GM23338 (cell line): ENCODE results near the gene PSMG4. TPM values are rescaled to one million over a fixed set of nuclear protein-coding genes. Genes with fewer than 3 reads are reported as not detected.

Experiments used
- ATAC-seq: fragments of 200-7000 bp; cut with Tn5 transposase; 3 replicates; pipeline ENCODE4 v1.9.1; 2020
- DNase-seq: peaks from one replicate; pipeline ENCODE4 v3.0.0-alpha.2; 2015; ENCODE audit warnings: low spot score
- H2AFZ ChIP-seq: fragments of 200-600 bp; sonication (generic); 2 replicates; pipeline ENCODE4 v1.8.0; 2016; ENCODE audit warnings: antibody characterized with exemption, mild to moderate bottlenecking, moderate library complexity
- H3F3A ChIP-seq: fragments of 200-600 bp; sonication (generic); replicated peaks from 2 replicates; pipeline ENCODE4 v1.8.0; 2017; ENCODE audit warnings: antibody characterized with exemption, mixed run types, low read depth
- H3K27ac ChIP-seq: fragments of 200-600 bp; sonication (generic); 2 replicates; pipeline ENCODE4 v1.6.1; 2016; ENCODE audit warnings: low read depth
- H3K27me3 ChIP-seq: fragments of 200-600 bp; sonication (generic); 2 replicates; pipeline ENCODE4 v1.8.0; 2016; ENCODE audit warnings: mild to moderate bottlenecking, mixed run types, moderate library complexity; ENCODE audit not compliant: insufficient read depth
- H3K36me3 ChIP-seq: fragments of 200-600 bp; sonication (generic); 2 replicates; pipeline ENCODE4 v1.8.0; 2016; ENCODE audit warnings: mild to moderate bottlenecking; ENCODE audit not compliant: insufficient read depth
- H3K4me1 ChIP-seq: fragments of 200-600 bp; sonication (generic); 2 replicates; pipeline ENCODE4 v1.8.0; 2016; ENCODE audit warnings: mild to moderate bottlenecking, moderate library complexity; ENCODE audit not compliant: insufficient read depth
- H3K4me2 ChIP-seq: fragments of 200-600 bp; sonication (generic); 2 replicates; pipeline ENCODE4 v1.7.1; 2017; ENCODE audit warnings: mixed run types
- H3K4me3 ChIP-seq: fragments of 200-600 bp; sonication (generic); 2 replicates; pipeline ENCODE4 v1.6.1; 2016; ENCODE audit warnings: mixed run types
- H3K79me2 ChIP-seq: fragments of 200-600 bp; sonication (generic); replicated peaks from 2 replicates; pipeline ENCODE4 v1.8.0; 2017; ENCODE audit warnings: mild to moderate bottlenecking; ENCODE audit not compliant: insufficient read depth
- H3K9me2 ChIP-seq: fragments of 200-600 bp; sonication (generic); 2 replicates; pipeline ENCODE4 v1.8.0; 2017; ENCODE audit not compliant: insufficient read depth
- H4K20me1 ChIP-seq: fragments of 200-600 bp; sonication (generic); replicated peaks from 2 replicates; pipeline ENCODE4 v1.8.0; 2017; ENCODE audit warnings: mild to moderate bottlenecking; ENCODE audit not compliant: insufficient read depth
- H3K27ac Mint-ChIP-seq: 2 replicates; pipeline ENCODE4 v1.8.0; 2020; ENCODE audit warnings: inconsistent platforms, mild to moderate bottlenecking, moderate library complexity, mixed read lengths
- H3K27me3 Mint-ChIP-seq: 3 replicates; pipeline ENCODE4 v1.8.0; 2022; ENCODE audit warnings: low read depth, mild to moderate bottlenecking, moderate library complexity, mixed read lengths, inconsistent platforms; ENCODE audit not compliant: insufficient read depth, poor library complexity
- H3K36me3 Mint-ChIP-seq: 3 replicates; pipeline ENCODE4 v1.8.0; 2021; ENCODE audit warnings: low read depth, mild to moderate bottlenecking, inconsistent platforms, moderate library complexity, mixed read lengths
- H3K4me1 Mint-ChIP-seq: 3 replicates; pipeline ENCODE4 v1.8.0; 2020; ENCODE audit warnings: mild to moderate bottlenecking, inconsistent platforms, mixed read lengths
- H3K4me3 Mint-ChIP-seq: 3 replicates; pipeline ENCODE4 v1.8.0; 2021; ENCODE audit warnings: moderate library complexity, mild to moderate bottlenecking, inconsistent platforms, mixed read lengths
- H3K9me3 Mint-ChIP-seq: 3 replicates; pipeline ENCODE4 v1.8.0; 2020; ENCODE audit warnings: moderate library complexity, mild to moderate bottlenecking, inconsistent platforms, mixed read lengths
- EZH2 ChIP-seq: fragments of 200-600 bp; sonication (generic); IDR thresholded peaks from one replicate; pipeline ENCODE4 v1.8.0; 2017; ENCODE audit warnings: antibody characterized with exemption, mild to moderate bottlenecking, low read depth; ENCODE audit not compliant: unreplicated experiment
- EZH2phosphoT487 ChIP-seq: fragments of 200-600 bp; sonication (generic); IDR thresholded peaks from one replicate; pipeline ENCODE4 v1.8.1; 2018; ENCODE audit warnings: antibody characterized with exemption; ENCODE audit not compliant: unreplicated experiment
- JUNB ChIP-seq: IDR thresholded peaks from one replicate; pipeline ENCODE4 v1.6.1; 2016; ENCODE audit warnings: antibody characterized with exemption; ENCODE audit not compliant: unreplicated experiment
- NANOG ChIP-seq: IDR thresholded peaks from 2 replicates; pipeline ENCODE4 v1.6.1; 2016; ENCODE audit warnings: antibody characterized with exemption, borderline replicate concordance
- POLR2AphosphoS5 ChIP-seq: IDR thresholded peaks from 2 replicates; pipeline ENCODE4 v1.6.1; 2016; ENCODE audit warnings: antibody characterized with exemption, low read depth
- ZNF331 ChIP-seq: fragments of 250-450 bp; sonication (Bioruptor Pico); IDR thresholded peaks from 2 replicates; pipeline ENCODE4 v1.5.0; 2020; ENCODE audit warnings: low read depth, mild to moderate bottlenecking, moderate library complexity
- polyA plus RNA-seq: library from polyadenylated mRNA; unstranded; fragments of >200 nt; fragmentation: Nextera tagmentation; extraction: Ambion mirVana; gene quantifications from 2 replicates; pipeline ENCODE4 v1.2.1, GENCODE V29; 2016
- total RNA-seq: library from RNA; depleted of rRNA; stranded (reverse); fragments of >200 nt; shearing (Covaris generic); gene quantifications from 2 replicates; pipeline ENCODE4 v1.2.3, GENCODE V29; 2014; rRNA removed
- TF ChIP-seq, protein P1 (sequence below), 2 experiments: fragments of 200-600 bp in 1 of 2; sonication (generic) in 1 of 2; conservative IDR thresholded peaks; 2 replicates each; pipeline versions ENCODE4 v1.5.1 to v1.6.1; 2016 to 2017; ENCODE audit warnings: antibody characterized with exemption in 2 of 2, low read depth in 2 of 2, mild to moderate bottlenecking in 2 of 2, moderate library complexity in 1 of 2
- TF ChIP-seq, protein P2 (sequence below): IDR thresholded peaks from 2 replicates; pipeline ENCODE4 v1.6.1; 2016; ENCODE audit warnings: antibody characterized with exemption

PSMG4 gene
- total and polyA plus RNA-seq, 2 experiments from 2014 or later: 37.2 to 168 TPM

DNA sequence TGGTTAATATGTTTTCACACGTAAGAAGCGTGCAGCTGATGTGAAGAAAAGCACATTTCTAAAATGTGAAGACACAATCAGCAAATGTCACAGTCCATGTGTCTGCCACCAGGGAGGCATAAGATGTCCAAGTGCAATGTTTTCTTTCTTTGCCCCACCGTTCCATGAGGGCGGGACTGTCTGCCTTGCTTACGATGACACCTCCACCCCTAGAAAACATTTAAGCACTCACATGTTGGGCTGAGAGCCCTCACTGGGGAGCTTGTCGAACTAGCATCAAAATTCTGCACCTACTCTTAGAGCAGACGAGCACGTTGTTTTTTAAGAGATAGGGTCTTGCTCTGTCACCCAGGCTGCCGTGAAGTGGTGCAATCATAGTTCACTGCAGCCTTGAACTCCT lies 57.6 kb downstream of the PSMG4 start:
- Mint-ChIP-seq H3K4me1 (peaks cover 20% of the 10 kb centered on the region), H3K27ac (peak overlapping the region; percentile 50; the same call in 1 of the 2 replicates), H3K4me3 (no peak overlapping the region), H3K27me3 (peaks cover 16% of the 10 kb centered on the region), H3K9me3 (no peaks in the 10 kb centered on the region), H3K36me3 (peaks cover 16% of the 10 kb centered on the region)
- TF ChIP-seq NANOG (no peak), EZH2 (no peak), POLR2AphosphoS5 (no peak), ZNF331 (CRISPR knock-in tag) (no peak), EZH2phosphoT487 (no peak)
- TF ChIP-seq, protein P1, sequence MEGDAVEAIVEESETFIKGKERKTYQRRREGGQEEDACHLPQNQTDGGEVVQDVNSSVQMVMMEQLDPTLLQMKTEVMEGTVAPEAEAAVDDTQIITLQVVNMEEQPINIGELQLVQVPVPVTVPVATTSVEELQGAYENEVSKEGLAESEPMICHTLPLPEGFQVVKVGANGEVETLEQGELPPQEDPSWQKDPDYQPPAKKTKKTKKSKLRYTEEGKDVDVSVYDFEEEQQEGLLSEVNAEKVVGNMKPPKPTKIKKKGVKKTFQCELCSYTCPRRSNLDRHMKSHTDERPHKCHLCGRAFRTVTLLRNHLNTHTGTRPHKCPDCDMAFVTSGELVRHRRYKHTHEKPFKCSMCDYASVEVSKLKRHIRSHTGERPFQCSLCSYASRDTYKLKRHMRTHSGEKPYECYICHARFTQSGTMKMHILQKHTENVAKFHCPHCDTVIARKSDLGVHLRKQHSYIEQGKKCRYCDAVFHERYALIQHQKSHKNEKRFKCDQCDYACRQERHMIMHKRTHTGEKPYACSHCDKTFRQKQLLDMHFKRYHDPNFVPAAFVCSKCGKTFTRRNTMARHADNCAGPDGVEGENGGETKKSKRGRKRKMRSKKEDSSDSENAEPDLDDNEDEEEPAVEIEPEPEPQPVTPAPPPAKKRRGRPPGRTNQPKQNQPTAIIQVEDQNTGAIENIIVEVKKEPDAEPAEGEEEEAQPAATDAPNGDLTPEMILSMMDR (conservative IDR thresholded peaks at IDR 0.05; ENCODE audit: low read depth in 2 of 2): no peak
- TF ChIP-seq, protein P2, sequence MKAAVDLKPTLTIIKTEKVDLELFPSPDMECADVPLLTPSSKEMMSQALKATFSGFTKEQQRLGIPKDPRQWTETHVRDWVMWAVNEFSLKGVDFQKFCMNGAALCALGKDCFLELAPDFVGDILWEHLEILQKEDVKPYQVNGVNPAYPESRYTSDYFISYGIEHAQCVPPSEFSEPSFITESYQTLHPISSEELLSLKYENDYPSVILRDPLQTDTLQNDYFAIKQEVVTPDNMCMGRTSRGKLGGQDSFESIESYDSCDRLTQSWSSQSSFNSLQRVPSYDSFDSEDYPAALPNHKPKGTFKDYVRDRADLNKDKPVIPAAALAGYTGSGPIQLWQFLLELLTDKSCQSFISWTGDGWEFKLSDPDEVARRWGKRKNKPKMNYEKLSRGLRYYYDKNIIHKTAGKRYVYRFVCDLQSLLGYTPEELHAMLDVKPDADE: no peak
- H3K4me3 ChIP-seq: no peak overlapping the region
- no peak overlapping the region for H2AFZ ChIP-seq
- H3F3A ChIP-seq: no peaks in the 10 kb centered on the region
- 0 out of 2 replicates have a peak, but pooled peaks cover 3% of the 10 kb centered on the region for H3K4me1 ChIP-seq
- no peak overlapping the region for H3K27ac ChIP-seq
- ATAC-seq (no peak), DNase-seq (no peak)
- no peaks in the 10 kb centered on the region for H3K79me2 ChIP-seq
- H3K27me3 ChIP-seq: no peaks in the 10 kb centered on the region
- H3K4me2 ChIP-seq: no peak overlapping the region
- H3K36me3 ChIP-seq: no peaks in the 10 kb centered on the region
- no peaks in the 10 kb centered on the region for H3K9me2 ChIP-seq
- H4K20me1 ChIP-seq: 0 out of 2 replicates have a peak, but pooled peaks cover 6% of the 10 kb centered on the region

DNA sequence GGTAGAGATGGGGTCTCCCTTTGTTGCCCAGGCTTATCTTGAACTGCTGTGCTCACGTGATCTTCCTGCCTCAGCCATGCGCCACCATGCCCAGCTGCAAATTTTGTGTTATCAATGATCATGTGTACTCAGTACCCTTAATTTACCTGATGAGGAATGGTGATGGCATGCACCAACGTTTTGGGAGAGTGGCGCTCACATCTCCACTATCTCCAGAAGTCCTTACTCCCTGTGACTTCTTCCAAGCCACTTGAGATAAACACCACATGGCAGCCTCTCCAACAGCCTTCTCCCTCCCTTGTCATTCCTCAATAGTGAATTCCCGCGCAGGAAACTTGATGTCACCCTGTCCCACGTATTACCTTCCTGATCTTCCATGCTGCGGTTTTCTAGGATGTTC lies 58.1 kb downstream of the PSMG4 start:
- no peak for TF ChIP-seq NANOG
- TF ChIP-seq JUNB: no peak
- TF ChIP-seq, protein P1 (conservative IDR thresholded peaks at IDR 0.05; ENCODE audit: low read depth in 2 of 2): no peak
- TF ChIP-seq, protein P2: no peak
- TF ChIP-seq POLR2AphosphoS5: no peak
- TF ChIP-seq EZH2: no peak
- no peaks in the 10 kb centered on the region for H3K36me3 ChIP-seq
- no peaks in the 10 kb centered on the region for H3K79me2 ChIP-seq
- H3K4me1 ChIP-seq: 0 out of 2 replicates have a peak, but pooled peaks cover 3% of the 10 kb centered on the region
- Mint-ChIP-seq H3K4me3 (no peak overlapping the region), H3K27ac (no peak overlapping the region), H3K36me3 (peaks cover 16% of the 10 kb centered on the region), H3K27me3 (peaks cover 16% of the 10 kb centered on the region), H3K9me3 (no peaks in the 10 kb centered on the region), H3K4me1 (peaks cover 18% of the 10 kb centered on the region)
- H3K27ac ChIP-seq: no peak overlapping the region
- no peaks in the 10 kb centered on the region for H3K9me2 ChIP-seq
- no peaks in the 10 kb centered on the region for H3K27me3 ChIP-seq
- ATAC-seq (no peak), DNase-seq (no peak)
- no peak overlapping the region for H3K4me3 ChIP-seq
- 0 out of 2 replicates have a peak, but pooled peaks cover 6% of the 10 kb centered on the region for H4K20me1 ChIP-seq
- H3F3A ChIP-seq: no peaks in the 10 kb centered on the region
- H2AFZ ChIP-seq: no peak overlapping the region
- H3K4me2 ChIP-seq: no peak overlapping the region

Other genes starting within 250 kb of the PSMG4 start
- 16.7 and 19.4 TPM in 2 replicates for gene RIPK1, start 190.5 kb upstream of the PSMG4 start, total RNA-seq
- 4.9 and 5.7 TPM in 2 replicates for gene RIPK1, start 190.5 kb upstream of the PSMG4 start, polyA plus RNA-seq
- gene BPHL, start 140.2 kb upstream of the PSMG4 start, total RNA-seq: 22.8 and 29.2 TPM in 2 replicates
- 38.4 and 45.5 TPM in 2 replicates for gene BPHL, start 140.2 kb upstream of the PSMG4 start, polyA plus RNA-seq
- gene TUBB2A, start 101.4 kb upstream of the PSMG4 start, total RNA-seq: 376 and 407 TPM in 2 replicates
- 286 and 305 TPM in 2 replicates for gene TUBB2A, start 101.4 kb upstream of the PSMG4 start, polyA plus RNA-seq
- 794 and 802 TPM in 2 replicates for gene TUBB2B, start 31.3 kb upstream of the PSMG4 start, total RNA-seq
- 355 and 376 TPM in 2 replicates for gene TUBB2B, start 31.3 kb upstream of the PSMG4 start, polyA plus RNA-seq
- 38.3 TPM in 2 replicates for gene SLC22A23, start 198.1 kb downstream of the PSMG4 start, total RNA-seq
- gene SLC22A23, start 198.1 kb downstream of the PSMG4 start, polyA plus RNA-seq: 6.1 and 7.0 TPM in 2 replicates